ENCODE data around the gene GPC6.

Gene GPC6

DNA sequence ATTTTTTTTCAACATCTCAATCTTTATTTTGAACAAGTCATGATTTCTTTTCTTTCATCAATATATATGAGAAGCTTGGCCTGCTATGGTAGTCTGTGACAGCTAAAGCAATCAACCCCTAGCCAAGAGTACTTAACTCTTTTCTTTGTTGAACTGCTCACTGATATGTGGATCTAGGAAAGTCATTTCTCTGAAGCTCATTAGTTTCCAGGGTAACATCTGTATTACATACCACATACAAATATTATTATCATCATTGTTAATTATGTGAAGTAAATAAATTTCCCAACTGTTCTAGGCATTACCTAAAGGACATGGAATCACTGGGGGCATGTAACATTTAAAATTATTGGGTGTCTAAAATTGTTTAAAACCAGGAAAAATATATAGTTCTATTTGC, 985.6 kb downstream of the GPC6 start:
- no peak for DNase-seq (ENCODE audit: low spot score)

- DNase-seq (ENCODE audit: low spot score): no peak
Measured at GRCh38 chr13:94214121-94214520, 987.5 kb downstream of the GPC6 start.

DNA sequence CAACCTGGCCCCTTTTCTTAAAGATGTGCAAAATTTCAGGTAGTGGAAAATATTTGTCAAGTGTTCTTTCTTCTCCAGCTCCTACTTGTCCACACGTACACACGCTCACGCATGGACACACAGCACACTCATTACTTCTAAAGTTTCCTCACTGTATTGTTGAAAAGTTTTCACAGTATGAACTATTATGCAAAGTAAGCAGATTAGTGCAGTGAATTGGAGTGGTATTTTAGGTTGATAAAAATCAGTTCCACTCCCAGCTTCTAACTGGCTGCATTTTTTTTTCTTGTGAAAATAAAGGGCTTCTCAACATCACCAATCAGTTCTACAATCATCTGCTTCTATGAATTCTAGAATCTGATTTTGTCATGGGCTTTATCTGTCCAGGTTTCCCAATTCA, 988.4 kb downstream of the GPC6 start:
- DNase-seq (ENCODE audit: low spot score): no peak

- DNase-seq (ENCODE audit: low spot score): no peak
Measured at GRCh38 chr13:94216476-94216875, 989.9 kb downstream of the GPC6 start.

DNA sequence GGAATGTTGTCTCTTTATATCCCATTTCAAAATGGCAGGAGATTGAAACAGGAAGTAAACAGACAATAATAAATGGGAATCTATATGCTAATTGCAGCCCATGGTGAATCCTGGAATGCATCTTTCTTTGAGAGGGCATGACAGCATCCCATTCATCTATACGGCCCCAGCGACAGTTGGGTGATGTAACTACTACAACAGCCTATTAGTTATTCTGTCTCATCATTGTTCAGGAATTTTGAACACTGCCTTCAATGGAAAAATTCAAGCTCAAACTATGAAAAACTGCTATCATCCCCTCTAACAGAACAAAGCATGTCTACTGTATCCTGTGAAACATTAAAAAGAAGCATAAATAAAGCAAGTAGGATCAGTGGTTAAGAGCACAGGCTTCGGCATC, 990.8 kb downstream of the GPC6 start:
- peak; percentile 12 for DNase-seq (ENCODE audit: low spot score)

DNA sequence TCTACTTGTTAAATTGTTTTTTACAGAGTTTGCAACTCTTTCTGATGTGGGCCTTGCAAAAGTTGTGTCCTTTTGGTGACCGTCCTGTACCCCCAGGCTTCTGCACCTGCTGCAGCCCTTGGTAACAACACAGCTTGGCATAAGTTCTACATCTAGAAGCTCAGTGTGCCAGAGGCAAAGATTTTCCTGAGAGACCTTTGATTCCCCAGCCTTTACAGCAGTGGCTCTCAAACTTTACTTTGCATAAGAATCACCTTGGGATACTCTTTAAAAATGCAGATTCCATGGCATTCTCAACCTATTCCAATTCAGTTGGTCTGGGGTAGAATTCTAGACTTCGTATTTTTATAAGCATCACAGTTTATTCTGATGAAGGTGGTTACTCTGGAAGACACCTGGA, 991.9 kb downstream of the GPC6 start:
- DNase-seq (ENCODE audit: low spot score): no peak

DNA sequence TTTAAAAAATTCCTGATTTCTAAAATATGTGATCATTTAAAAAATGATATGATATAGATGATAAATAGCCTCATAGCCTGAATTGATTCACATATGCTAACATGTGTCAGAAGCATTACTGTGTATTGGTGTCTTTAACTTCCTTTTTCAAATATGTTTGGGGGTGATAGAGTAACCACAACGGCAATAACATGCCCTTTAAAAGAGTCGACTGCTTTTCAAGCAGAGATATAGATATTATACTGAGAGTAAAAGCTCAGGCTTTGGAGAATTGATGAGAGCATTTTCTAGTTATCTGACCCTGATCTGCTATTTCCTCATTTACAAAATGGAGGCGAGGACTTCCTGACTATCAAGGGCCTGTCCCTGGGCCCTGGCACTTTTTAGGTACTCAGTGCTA, 992.3 kb downstream of the GPC6 start:
- DNase-seq (ENCODE audit: low spot score): no peak

GRCh38 chr13:94224670-94225069, 998.1 kb downstream of the GPC6 start:
- no peak for DNase-seq (ENCODE audit: low spot score)

- DNase-seq (ENCODE audit: low spot score): no peak
Measured at GRCh38 chr13:94227255-94227879, 1000.8 kb downstream of the GPC6 start.

- DNase-seq (ENCODE audit: low spot score): no peak
Measured at GRCh38 chr13:94228763-94229162, 1002.2 kb downstream of the GPC6 start.

- DNase-seq (ENCODE audit: low spot score): no peak
Measured at GRCh38 chr13:94232161-94232950, 1005.7 kb downstream of the GPC6 start.

DNA sequence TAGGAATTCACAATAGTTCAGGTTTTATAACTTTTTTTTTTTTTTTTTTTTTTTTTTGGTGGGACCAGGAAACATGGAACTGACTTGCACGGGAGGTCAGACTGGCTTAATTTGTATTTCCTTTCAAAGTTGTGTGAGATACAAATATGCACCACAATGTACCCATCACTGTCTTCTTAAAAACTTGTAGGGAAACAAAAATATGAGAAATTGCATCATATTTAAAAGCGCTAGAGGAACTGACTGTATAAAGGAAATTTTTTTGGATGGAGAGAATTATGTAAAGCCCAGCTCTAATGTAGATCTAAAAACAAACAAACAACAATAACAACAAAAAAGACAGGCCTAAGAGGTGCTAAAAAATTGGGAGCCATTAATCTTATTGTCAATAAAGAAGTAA, 1006.3 kb downstream of the GPC6 start:
- DNase-seq (ENCODE audit: low spot score): no peak

DNA sequence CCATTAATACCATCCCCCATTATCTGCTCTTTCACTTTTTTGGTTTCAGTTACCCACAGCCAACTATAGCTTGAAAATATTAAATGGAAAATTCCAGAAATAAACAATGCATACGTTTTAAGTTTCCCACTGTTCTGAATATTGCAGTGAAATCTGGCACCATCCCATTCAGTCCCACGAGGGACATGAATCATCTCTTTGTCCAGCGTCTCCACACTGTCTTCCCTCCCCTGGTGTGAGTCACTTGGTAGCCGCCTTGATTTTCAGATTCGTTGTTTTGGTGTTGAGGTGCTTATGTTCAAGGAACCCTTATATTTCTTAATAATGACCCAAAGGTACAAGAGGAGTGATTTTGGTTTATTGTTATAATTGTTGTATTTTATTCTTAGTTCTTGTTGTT, 1006.8 kb downstream of the GPC6 start:
- DNase-seq (ENCODE audit: low spot score): peak; percentile 79

- DNase-seq (ENCODE audit: low spot score): no peak
Measured at GRCh38 chr13:94233837-94234236, 1007.2 kb downstream of the GPC6 start.

DNA sequence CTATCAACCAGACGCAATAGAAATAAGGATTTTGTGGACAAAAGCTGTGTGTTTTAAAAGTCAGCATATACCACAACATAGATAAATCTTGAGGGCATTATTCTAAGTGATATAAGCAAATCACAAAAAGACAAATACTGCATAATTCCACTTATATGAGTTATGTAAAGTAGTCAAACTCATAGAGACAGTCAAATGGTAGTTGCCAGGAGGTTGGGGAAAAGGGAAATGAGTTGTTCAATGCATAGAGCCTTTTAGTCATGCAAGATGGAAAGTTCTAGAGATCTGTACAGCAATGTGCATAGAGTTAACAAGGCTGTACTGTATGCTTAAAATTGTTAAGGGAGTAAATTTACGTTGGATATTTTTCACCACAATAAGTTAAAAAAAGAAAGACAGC, 1008.1 kb downstream of the GPC6 start:
- no peak for DNase-seq (ENCODE audit: low spot score)

DNA sequence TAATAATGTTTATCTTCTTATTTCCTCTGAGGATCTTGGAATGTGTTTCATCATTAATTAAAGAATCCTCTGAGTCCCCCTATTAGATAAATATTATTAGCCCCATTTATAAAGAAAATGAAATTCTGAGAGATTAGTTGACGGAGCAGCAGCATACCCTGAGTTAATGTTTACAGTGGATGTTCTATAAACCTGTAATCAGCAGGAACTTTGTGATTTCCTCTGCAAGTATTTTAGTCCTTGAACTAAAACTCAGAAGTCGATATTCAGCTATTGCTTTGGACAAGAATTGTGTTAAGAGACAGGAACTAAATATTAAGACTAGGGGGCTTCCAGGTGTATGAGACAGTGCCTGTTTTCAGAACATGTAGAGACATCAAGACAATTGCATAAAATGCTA, 1009.5 kb downstream of the GPC6 start:
- no peak for DNase-seq (ENCODE audit: low spot score)

GRCh38 chr13:94236872-94237271, 1010.3 kb downstream of the GPC6 start:
- DNase-seq (ENCODE audit: low spot score): no peak

GRCh38 chr13:94239135-94239534, 1012.5 kb downstream of the GPC6 start:
- peak; percentile 66 for DNase-seq (ENCODE audit: low spot score)

DNA sequence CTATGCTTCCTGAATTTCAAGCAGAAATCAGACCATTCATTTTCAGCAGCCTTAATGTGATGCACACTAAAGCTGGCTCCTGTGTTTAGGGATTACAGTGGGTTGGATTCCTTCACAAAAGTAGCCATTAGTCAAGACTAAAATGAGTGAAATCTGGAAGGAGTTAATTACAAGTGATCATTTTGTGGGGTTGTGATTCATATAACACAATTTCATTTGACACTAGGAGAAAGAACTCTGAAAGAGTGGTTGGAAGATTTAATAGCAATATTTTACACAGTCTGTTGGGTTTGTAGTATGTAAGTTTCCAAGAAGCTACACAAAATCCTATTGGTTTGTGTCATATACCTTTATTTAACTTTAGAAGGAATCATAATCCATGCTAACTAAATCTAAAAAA, 1015.9 kb downstream of the GPC6 start:
- DNase-seq (ENCODE audit: low spot score): no peak

GRCh38 chr13:94243551-94243950, 1016.9 kb downstream of the GPC6 start:
- DNase-seq (ENCODE audit: low spot score): no peak

- no peak for DNase-seq (ENCODE audit: low spot score)
Measured at GRCh38 chr13:94246495-94246894, 1019.9 kb downstream of the GPC6 start.

DNA sequence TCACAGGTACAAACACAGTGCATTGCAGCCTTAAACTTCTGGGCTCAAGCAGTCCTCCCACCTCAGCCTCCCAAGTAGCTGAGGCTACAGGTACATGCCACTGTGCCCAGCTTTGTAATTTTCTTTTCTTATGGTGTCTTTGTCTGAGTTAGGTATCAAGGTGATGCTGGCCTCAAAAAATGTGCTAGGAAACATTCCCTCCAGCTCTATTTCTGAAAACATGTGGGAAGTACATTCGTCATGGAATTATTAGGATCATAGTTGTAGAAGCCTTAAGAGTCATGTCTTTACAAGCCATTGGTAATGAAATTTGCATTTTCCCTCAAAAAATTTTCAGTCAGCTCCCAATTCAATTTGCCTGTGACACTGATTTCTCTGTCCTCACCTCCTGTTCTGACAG, 1021.3 kb downstream of the GPC6 start:
- DNase-seq (ENCODE audit: low spot score): no peak

- no peak for DNase-seq (ENCODE audit: low spot score)
Measured at GRCh38 chr13:94248454-94249228, 1022.0 kb downstream of the GPC6 start.

Measured in AG20443 (cell line).